NCI-H460 (cell line): ENCODE data around the gene RHBDL3. TPM values are rescaled to one million over a fixed set of nuclear protein-coding genes. Genes with fewer than 3 reads are reported as not detected.
"Not testable (repeated sequence)": the region's sequence is repeated elsewhere in the genome, so short reads cannot be mapped to it uniquely, and the experiment has no call there.

ENCODE experiments used
- DNase-seq: peaks from one replicate; pipeline ENCODE4 v3.0.0-alpha.2; 2016; ENCODE audit warnings: low read depth; ENCODE audit errors: extremely low read depth
- total RNA-seq: library from RNA; depleted of rRNA; stranded (reverse); fragments of >200 nt; shearing (Covaris generic); gene quantifications from 2 replicates; pipeline ENCODE4 v1.2.3, GENCODE V29; 2014

Gene RHBDL3
- total RNA-seq, 1 experiment from 2014 or later: 0.25 TPM

- peak; percentile 73 for DNase-seq
These were observed 53.9 kb downstream of the RHBDL3 start for GRCh38 chr17:32319548-32319905.

- not testable (repeated sequence) for DNase-seq
These were observed 54.4 kb downstream of the RHBDL3 start for GRCh38 chr17:32320080-32320479.

GRCh38 chr17:32320847-32321246, 55.2 kb downstream of the RHBDL3 start:
- no peak for DNase-seq

DNA sequence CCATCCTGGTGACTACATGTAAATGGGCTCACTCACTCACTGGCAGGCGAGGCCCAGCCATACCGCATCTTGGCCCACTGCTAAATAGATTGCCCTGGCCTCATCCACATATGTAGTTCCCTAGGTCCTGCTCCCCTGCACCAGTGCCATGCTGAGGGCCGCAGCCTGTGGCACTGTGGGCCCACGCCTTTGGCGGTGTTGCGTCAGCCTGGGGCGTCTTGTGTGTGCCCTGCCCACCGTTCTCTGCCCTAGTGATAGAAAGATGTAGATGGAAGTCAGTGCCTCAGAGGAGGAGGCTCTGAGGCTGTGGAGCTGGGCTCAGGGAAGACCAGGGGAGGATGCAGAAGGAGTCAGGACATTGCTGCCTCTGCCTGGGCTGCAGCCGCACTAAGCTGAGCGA, 57.4 kb downstream of the RHBDL3 start:
- DNase-seq: no peak

- DNase-seq: no peak
These were observed 58.3 kb downstream of the RHBDL3 start for GRCh38 chr17:32323811-32324491.

- no peak for DNase-seq
These were observed 62.3 kb downstream of the RHBDL3 start for GRCh38 chr17:32327911-32328310.

- no peak for DNase-seq
These were observed 64.5 kb downstream of the RHBDL3 start for GRCh38 chr17:32330147-32330546.

DNA sequence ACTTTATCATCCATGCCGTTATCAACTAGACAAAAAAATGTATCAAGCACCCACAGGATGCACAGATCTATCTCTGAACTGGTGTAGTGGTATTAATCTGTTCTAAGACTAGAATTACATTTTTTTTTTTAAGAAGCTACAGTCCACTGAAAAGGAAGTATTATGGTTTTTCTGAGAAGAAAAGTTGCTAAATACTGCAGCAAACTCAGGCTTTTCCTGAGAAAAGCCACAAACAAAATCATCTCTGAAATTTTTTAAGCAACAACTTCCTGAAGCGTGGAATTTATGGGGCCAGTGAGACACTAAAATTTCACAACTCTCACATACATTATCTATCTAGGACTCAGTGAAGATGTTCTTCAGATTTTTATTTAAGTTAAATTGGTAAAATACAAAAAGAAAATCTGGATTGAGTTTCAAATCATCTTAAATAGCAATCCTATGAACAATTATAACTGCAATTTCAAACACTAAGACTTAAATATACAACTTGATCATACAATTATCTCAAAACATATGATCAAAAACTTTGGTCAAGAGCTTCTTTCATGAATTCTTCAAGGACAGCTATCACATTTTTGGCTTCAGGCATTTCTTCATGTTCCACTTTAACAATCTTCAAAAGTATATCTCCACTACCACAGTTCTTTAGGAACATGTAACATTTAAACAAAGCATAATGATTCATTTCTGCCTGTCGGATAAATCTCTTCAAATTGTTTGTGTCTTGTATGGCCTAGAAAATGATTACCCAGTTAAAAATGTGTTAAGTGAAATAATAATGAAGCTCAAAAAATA, 65.8 kb downstream of the RHBDL3 start:
- no peak for DNase-seq

DNA sequence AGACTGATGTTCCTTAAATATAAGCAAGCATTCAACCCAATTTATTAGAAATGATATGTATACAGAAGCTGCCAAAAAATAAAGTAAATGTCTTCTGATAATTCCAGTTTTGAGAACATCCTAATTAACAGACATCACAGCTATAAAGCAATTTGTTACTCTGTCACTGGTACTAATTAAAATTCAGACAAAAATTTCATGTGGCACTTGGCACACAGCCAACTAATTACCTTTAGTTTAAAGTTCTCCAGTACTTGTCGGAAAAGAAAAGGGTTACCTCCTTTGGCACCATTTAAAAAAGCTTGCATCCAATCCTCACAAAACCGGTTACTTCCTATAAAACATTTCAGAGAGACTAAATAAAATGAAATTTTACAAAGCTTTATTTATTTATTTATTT, 67.6 kb downstream of the RHBDL3 start:
- no peak for DNase-seq

DNA sequence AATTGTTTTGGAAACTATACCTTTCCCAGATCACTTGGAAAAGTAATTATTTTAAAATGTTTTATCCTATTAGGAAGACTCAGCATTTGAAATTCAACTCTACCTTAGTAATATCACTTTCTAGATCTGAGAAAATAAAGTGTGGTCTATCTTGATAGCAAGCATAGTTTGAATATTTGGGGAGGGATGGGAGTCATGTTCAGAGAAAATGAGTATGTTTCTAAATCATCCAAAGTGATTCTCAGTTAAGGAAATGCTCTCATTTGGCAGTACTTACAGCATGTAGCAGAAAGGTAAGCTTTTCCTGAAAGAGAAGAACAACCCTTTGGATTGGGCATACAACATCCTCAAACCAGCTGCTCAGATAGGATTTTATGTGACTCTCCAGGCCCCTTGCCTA, 69.4 kb downstream of the RHBDL3 start:
- DNase-seq: no peak

GRCh38 chr17:32335687-32336086, 70.1 kb downstream of the RHBDL3 start:
- no peak for DNase-seq

GRCh38 chr17:32341141-32341856, 75.7 kb downstream of the RHBDL3 start:
- peak; percentile 18 for DNase-seq

DNA sequence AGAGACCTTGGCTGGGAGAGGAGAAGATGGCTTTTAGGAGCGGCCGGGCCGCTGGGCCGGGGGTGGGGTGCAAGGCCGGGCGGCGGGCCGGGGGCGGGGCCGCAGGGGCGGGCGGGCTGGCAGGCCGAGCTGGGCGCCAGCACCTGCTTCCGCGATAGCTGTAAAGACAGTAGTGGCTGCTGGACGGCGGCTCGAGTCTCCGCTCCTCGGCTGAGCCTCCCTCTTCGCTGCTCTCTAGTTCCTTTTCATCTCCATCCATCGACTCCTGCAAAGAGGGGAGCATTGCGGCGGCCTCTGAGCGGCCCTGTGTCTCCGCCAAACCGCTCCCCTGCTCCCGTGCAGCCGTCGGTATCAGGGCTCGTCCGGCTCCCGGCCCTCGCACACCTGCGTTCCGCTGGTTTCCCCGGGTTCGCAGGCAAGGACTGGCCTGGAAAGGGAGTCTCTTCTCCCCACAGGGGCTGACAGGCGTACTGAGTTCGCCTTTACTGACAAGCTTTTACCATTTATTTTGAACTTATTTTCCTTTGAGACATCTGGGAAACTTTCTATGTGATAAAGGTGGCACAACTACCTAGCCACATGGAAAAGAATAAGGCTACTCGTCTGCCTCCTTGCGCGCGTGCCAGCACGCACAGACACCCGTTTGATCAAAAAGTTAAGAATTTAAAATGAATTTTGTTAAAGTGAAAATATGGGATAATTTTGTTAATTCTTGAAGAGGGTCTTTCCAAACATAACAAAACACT, 76.4 kb downstream of the RHBDL3 start, which contains the start of gene C17orf75:
TSS of gene C17orf75 (minus strand) at position 317 of the 746 bp plus-strand sequence. CDS start at position 283, 34 bp downstream.
- peak; percentile 65 for DNase-seq

GRCh38 chr17:32342603-32343325, 77.1 kb downstream of the RHBDL3 start:
- no peak for DNase-seq

GRCh38 chr17:32345951-32346600, 80.4 kb downstream of the RHBDL3 start:
- no peak for DNase-seq

- DNase-seq: no peak
These were observed 82.8 kb downstream of the RHBDL3 start for GRCh38 chr17:32348483-32348800.

DNA sequence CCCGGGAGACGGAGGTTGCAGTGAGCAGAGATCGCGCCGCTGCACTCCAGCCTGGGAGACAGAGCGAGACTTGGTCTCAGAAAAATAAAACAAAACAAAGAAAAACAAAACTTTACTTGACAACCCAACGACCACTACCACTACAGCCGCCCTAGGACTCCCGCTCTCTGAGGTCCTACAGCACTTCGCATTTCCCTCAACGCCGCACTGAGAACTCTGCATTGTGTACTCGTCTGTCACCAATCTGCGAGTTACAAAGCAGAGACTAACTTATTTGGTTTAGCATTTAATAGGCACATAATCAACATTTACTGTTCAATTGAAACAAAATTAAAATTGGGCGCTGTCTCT, 83.8 kb downstream of the RHBDL3 start:
- DNase-seq: no peak

- DNase-seq: peak; percentile 97
These were observed 84.4 kb downstream of the RHBDL3 start, which contains the start of gene ZNF207 for GRCh38 chr17:32349854-32350665. TSS of gene ZNF207 (plus strand) at chr17:32350157. CDS start at chr17:32350286, 129 bp downstream.
